KMS-11 (cell line): ENCODE results near the gene ENG.

Experiments used
- H2AFZ ChIP-seq: fragments of 200-600 bp; sonication (generic); 2 replicates; pipeline ENCODE4 v1.6.1; 2016; ENCODE audit warnings: antibody characterized with exemption, mixed run types, low read depth
- H3K27ac ChIP-seq: fragments of 200-600 bp; sonication (generic); 2 replicates; pipeline ENCODE4 v1.6.1; 2016; ENCODE audit warnings: mild to moderate bottlenecking, mixed run types
- H3K27me3 ChIP-seq: fragments of 200-600 bp; sonication (generic); 2 replicates; pipeline ENCODE4 v1.6.1; 2017; ENCODE audit warnings: mild to moderate bottlenecking, low read depth, mixed run types, moderate library complexity; ENCODE audit not compliant: insufficient read depth
- H3K36me3 ChIP-seq: fragments of 200-600 bp; sonication (generic); 2 replicates; pipeline ENCODE4 v1.6.1; 2017; ENCODE audit warnings: mild to moderate bottlenecking, mixed run types; ENCODE audit not compliant: insufficient read depth
- H3K4me1 ChIP-seq: fragments of 200-600 bp; sonication (generic); 2 replicates; pipeline ENCODE4 v1.6.1; 2016; ENCODE audit warnings: mild to moderate bottlenecking, low read depth, mixed run types; ENCODE audit not compliant: poor library complexity, severe bottlenecking
- H3K4me2 ChIP-seq: fragments of 200-600 bp; sonication (generic); 2 replicates; pipeline ENCODE4 v1.7.0; 2016; ENCODE audit warnings: mild to moderate bottlenecking, mixed run types
- H3K4me3 ChIP-seq: fragments of 200-600 bp; sonication (generic); IDR thresholded peaks from 2 replicates; pipeline ENCODE4 v1.6.1; 2017; ENCODE audit warnings: low read depth, low read length, mixed read lengths; ENCODE audit not compliant: insufficient read depth
- H3K79me2 ChIP-seq: fragments of 200-600 bp; sonication (generic); 2 replicates; pipeline ENCODE4 v1.6.1; 2016; ENCODE audit warnings: low read depth, mixed run types; ENCODE audit not compliant: insufficient read depth
- H3K9ac ChIP-seq: fragments of 200-600 bp; sonication (generic); 2 replicates; pipeline ENCODE4 v1.6.1; 2016; ENCODE audit warnings: mild to moderate bottlenecking, mixed run types
- H4K20me1 ChIP-seq: fragments of 200-600 bp; sonication (generic); 2 replicates; pipeline ENCODE4 v1.6.1; 2016; ENCODE audit warnings: mild to moderate bottlenecking, mixed run types; ENCODE audit not compliant: insufficient read depth
- CTCF ChIP-seq: fragments of 200-600 bp; sonication (generic); conservative IDR thresholded peaks from 2 replicates; pipeline ENCODE4 v1.6.1; 2017; ENCODE audit warnings: low read depth, mild to moderate bottlenecking, antibody characterized with exemption, low read length, moderate library complexity, mixed read lengths

Gene ENG

GRCh38 chr9:127813686-127814226, 40.7 kb downstream of the ENG start:
- no peak overlapping the region for H3K27ac ChIP-seq
- no peaks in the 10 kb centered on the region for H3K27me3 ChIP-seq
- no peak overlapping the region for H3K9ac ChIP-seq
- no peaks in the 10 kb centered on the region for H3K36me3 ChIP-seq
- no peaks in the 10 kb centered on the region for H3K4me1 ChIP-seq
- H4K20me1 ChIP-seq: no peaks in the 10 kb centered on the region
- H3K4me2 ChIP-seq: no peak overlapping the region
- no peak for TF ChIP-seq CTCF
- no peaks in the 10 kb centered on the region for H3K79me2 ChIP-seq
- no peak overlapping the region for H2AFZ ChIP-seq
- H3K4me3 ChIP-seq: no peak overlapping the region

GRCh38 chr9:127812936-127813675, 41.4 kb downstream of the ENG start:
- Histone ChIP-seq H3K36me3 (no peaks in the 10 kb centered on the region), H3K4me1 (no peaks in the 10 kb centered on the region), H3K9ac (no peak overlapping the region), H3K27me3 (no peaks in the 10 kb centered on the region), H3K79me2 (no peaks in the 10 kb centered on the region), H3K27ac (no peak overlapping the region), H3K4me2 (no peak overlapping the region), H4K20me1 (no peaks in the 10 kb centered on the region), H2AFZ (no peak overlapping the region), H3K4me3 (no peak overlapping the region)
- TF ChIP-seq CTCF: no peak

GRCh38 chr9:127812011-127812410, 42.4 kb downstream of the ENG start:
- H3K27ac ChIP-seq: no peak overlapping the region
- H3K4me1 ChIP-seq: no peaks in the 10 kb centered on the region
- no peaks in the 10 kb centered on the region for H3K27me3 ChIP-seq
- H3K4me2 ChIP-seq: no peak overlapping the region
- no peaks in the 10 kb centered on the region for H4K20me1 ChIP-seq
- no peaks in the 10 kb centered on the region for H3K79me2 ChIP-seq
- TF ChIP-seq CTCF: no peak
- H3K4me3 ChIP-seq: no peak overlapping the region
- H2AFZ ChIP-seq: no peak overlapping the region
- H3K36me3 ChIP-seq: no peaks in the 10 kb centered on the region
- H3K9ac ChIP-seq: no peak overlapping the region

GRCh38 chr9:127810378-127811187, 43.9 kb downstream of the ENG start:
- no peaks in the 10 kb centered on the region for H3K36me3 ChIP-seq
- no peak overlapping the region for H2AFZ ChIP-seq
- no peaks in the 10 kb centered on the region for H4K20me1 ChIP-seq
- H3K79me2 ChIP-seq: 0 out of 2 replicates have a peak, but pooled peaks cover 6% of the 10 kb centered on the region
- no peak overlapping the region for H3K9ac ChIP-seq
- no peak overlapping the region for H3K27ac ChIP-seq
- no peaks in the 10 kb centered on the region for H3K4me1 ChIP-seq
- no peak overlapping the region for H3K4me2 ChIP-seq
- no peak for TF ChIP-seq CTCF
- no peak overlapping the region for H3K4me3 ChIP-seq
- no peaks in the 10 kb centered on the region for H3K27me3 ChIP-seq
